WTC11 (cell line): ENCODE data around the gene ZNF304.

Experiments
- CTCF ChIP-seq: fragments of 200-600 bp; IDR thresholded peaks from 2 replicates; pipeline ENCODE4 v1.8.0; 2022; ENCODE audit warnings: antibody characterized with exemption
- KAT7 ChIP-seq: sonication (generic); formaldehyde crosslinking; IDR thresholded peaks from 2 replicates; pipeline ENCODE4 v1.8.1; 2023; ENCODE audit warnings: missing genetic modification reagents, mild to moderate bottlenecking, borderline replicate concordance

- TF ChIP-seq KAT7 (CRISPR knock-in tag) = no peak
- no peak for TF ChIP-seq CTCF
Measured at GRCh38 chr19:57398868-57399267, 47.8 kb downstream of the ZNF304 start.
